ENCODE measurements around the gene UCMA.

The UCMA gene

GRCh38 chr10:13191362-13191761 is 42.8 kb downstream of the UCMA start:
- Histone ChIP-seq H3K27me3 (replicated peaks; ENCODE audit: control insufficient read depth, insufficient read depth, low read length, poor library complexity, severe bottlenecking) (no peaks in the 10 kb centered on the region), H3K36me3 (ENCODE audit: control insufficient read depth, insufficient read depth, low read length) (no peaks in the 10 kb centered on the region), H3K9me3 (ENCODE audit: control insufficient read depth, low read length) (no peaks in the 10 kb centered on the region)

GRCh38 chr10:13190816-13191215 is 43.4 kb downstream of the UCMA start:
- Histone ChIP-seq H3K9me3 (ENCODE audit: control insufficient read depth, low read length) (no peaks in the 10 kb centered on the region), H3K4me3 (ENCODE audit: insufficient read depth, low read depth, low read length, poor library complexity, severe bottlenecking) (no peak overlapping the region), H3K4me1 (ENCODE audit: control insufficient read depth, insufficient read depth, low read length, poor library complexity, severe bottlenecking) (no peaks in the 10 kb centered on the region), H3K27me3 (replicated peaks; ENCODE audit: control insufficient read depth, insufficient read depth, low read length, poor library complexity, severe bottlenecking) (no peaks in the 10 kb centered on the region), H3K27ac (ENCODE audit: insufficient read depth, low read length, poor library complexity, severe bottlenecking) (no peak overlapping the region), H3K36me3 (ENCODE audit: control insufficient read depth, insufficient read depth, low read length) (no peaks in the 10 kb centered on the region)
- DNase-seq, result no peak

More at GRCh38 chr10:13191362-13191761, 42.8 kb downstream of the UCMA start:
- H3K4me1 ChIP-seq (ENCODE audit: control insufficient read depth, insufficient read depth, low read length, poor library complexity, severe bottlenecking), result no peaks in the 10 kb centered on the region
- DNase-seq, result no peak
- H3K27ac ChIP-seq (ENCODE audit: insufficient read depth, low read length, poor library complexity, severe bottlenecking), result no peak overlapping the region
- H3K4me3 ChIP-seq (ENCODE audit: insufficient read depth, low read depth, low read length, poor library complexity, severe bottlenecking), result no peak overlapping the region

GRCh38 chr10:13189961-13190360 is 44.2 kb downstream of the UCMA start:
- no peak for DNase-seq
- Histone ChIP-seq H3K27ac (ENCODE audit: insufficient read depth, low read length, poor library complexity, severe bottlenecking) (no peak overlapping the region), H3K4me1 (ENCODE audit: control insufficient read depth, insufficient read depth, low read length, poor library complexity, severe bottlenecking) (no peaks in the 10 kb centered on the region), H3K36me3 (ENCODE audit: control insufficient read depth, insufficient read depth, low read length) (no peaks in the 10 kb centered on the region), H3K4me3 (ENCODE audit: insufficient read depth, low read depth, low read length, poor library complexity, severe bottlenecking) (no peak overlapping the region), H3K27me3 (replicated peaks; ENCODE audit: control insufficient read depth, insufficient read depth, low read length, poor library complexity, severe bottlenecking) (no peaks in the 10 kb centered on the region), H3K9me3 (ENCODE audit: control insufficient read depth, low read length) (no peaks in the 10 kb centered on the region)

- H3K4me3 ChIP-seq (ENCODE audit: insufficient read depth, low read depth, low read length, poor library complexity, severe bottlenecking), result no peak overlapping the region
- H3K36me3 ChIP-seq (ENCODE audit: control insufficient read depth, insufficient read depth, low read length), result no peaks in the 10 kb centered on the region
- no peaks in the 10 kb centered on the region for H3K9me3 ChIP-seq (ENCODE audit: control insufficient read depth, low read length)
- no peak for DNase-seq
- H3K27me3 ChIP-seq (replicated peaks; ENCODE audit: control insufficient read depth, insufficient read depth, low read length, poor library complexity, severe bottlenecking), result no peaks in the 10 kb centered on the region
- H3K4me1 ChIP-seq (ENCODE audit: control insufficient read depth, insufficient read depth, low read length, poor library complexity, severe bottlenecking), result no peaks in the 10 kb centered on the region
- H3K27ac ChIP-seq (ENCODE audit: insufficient read depth, low read length, poor library complexity, severe bottlenecking), result no peak overlapping the region
Observed at GRCh38 chr10:13188593-13188992, 45.6 kb downstream of the UCMA start.

- Histone ChIP-seq H3K4me1 (ENCODE audit: control insufficient read depth, insufficient read depth, low read length, poor library complexity, severe bottlenecking) (no peaks in the 10 kb centered on the region), H3K27me3 (replicated peaks; ENCODE audit: control insufficient read depth, insufficient read depth, low read length, poor library complexity, severe bottlenecking) (no peaks in the 10 kb centered on the region), H3K36me3 (ENCODE audit: control insufficient read depth, insufficient read depth, low read length) (no peaks in the 10 kb centered on the region), H3K27ac (ENCODE audit: insufficient read depth, low read length, poor library complexity, severe bottlenecking) (no peak overlapping the region), H3K4me3 (ENCODE audit: insufficient read depth, low read depth, low read length, poor library complexity, severe bottlenecking) (no peak overlapping the region), H3K9me3 (ENCODE audit: control insufficient read depth, low read length) (no peaks in the 10 kb centered on the region)
- DNase-seq, result no peak
Observed at GRCh38 chr10:13187135-13187534, 47.0 kb downstream of the UCMA start.

GRCh38 chr10:13184730-13185514 is 49.3 kb downstream of the UCMA start:
- Histone ChIP-seq H3K9me3 (ENCODE audit: control insufficient read depth, low read length) (no peaks in the 10 kb centered on the region), H3K4me1 (ENCODE audit: control insufficient read depth, insufficient read depth, low read length, poor library complexity, severe bottlenecking) (no peaks in the 10 kb centered on the region), H3K27ac (ENCODE audit: insufficient read depth, low read length, poor library complexity, severe bottlenecking) (no peak overlapping the region), H3K36me3 (ENCODE audit: control insufficient read depth, insufficient read depth, low read length) (no peaks in the 10 kb centered on the region), H3K4me3 (ENCODE audit: insufficient read depth, low read depth, low read length, poor library complexity, severe bottlenecking) (no peak overlapping the region), H3K27me3 (replicated peaks; ENCODE audit: control insufficient read depth, insufficient read depth, low read length, poor library complexity, severe bottlenecking) (no peaks in the 10 kb centered on the region)
- no peak for DNase-seq

- H3K27me3 ChIP-seq (replicated peaks; ENCODE audit: control insufficient read depth, insufficient read depth, low read length, poor library complexity, severe bottlenecking), result no peaks in the 10 kb centered on the region
- no peak for DNase-seq
- H3K36me3 ChIP-seq (ENCODE audit: control insufficient read depth, insufficient read depth, low read length), result no peaks in the 10 kb centered on the region
- no peaks in the 10 kb centered on the region for H3K4me1 ChIP-seq (ENCODE audit: control insufficient read depth, insufficient read depth, low read length, poor library complexity, severe bottlenecking)
- no peak overlapping the region for H3K4me3 ChIP-seq (ENCODE audit: insufficient read depth, low read depth, low read length, poor library complexity, severe bottlenecking)
- H3K27ac ChIP-seq (ENCODE audit: insufficient read depth, low read length, poor library complexity, severe bottlenecking), result no peak overlapping the region
- no peaks in the 10 kb centered on the region for H3K9me3 ChIP-seq (ENCODE audit: control insufficient read depth, low read length)
Observed at GRCh38 chr10:13184276-13184675, 49.9 kb downstream of the UCMA start.

GRCh38 chr10:13183625-13184024 is 50.5 kb downstream of the UCMA start:
- no peak for DNase-seq
- H3K27me3 ChIP-seq (replicated peaks; ENCODE audit: control insufficient read depth, insufficient read depth, low read length, poor library complexity, severe bottlenecking), result no peaks in the 10 kb centered on the region
- no peaks in the 10 kb centered on the region for H3K36me3 ChIP-seq (ENCODE audit: control insufficient read depth, insufficient read depth, low read length)
- no peak overlapping the region for H3K27ac ChIP-seq (ENCODE audit: insufficient read depth, low read length, poor library complexity, severe bottlenecking)
- H3K4me3 ChIP-seq (ENCODE audit: insufficient read depth, low read depth, low read length, poor library complexity, severe bottlenecking), result no peak overlapping the region
- H3K4me1 ChIP-seq (ENCODE audit: control insufficient read depth, insufficient read depth, low read length, poor library complexity, severe bottlenecking), result no peaks in the 10 kb centered on the region
- no peaks in the 10 kb centered on the region for H3K9me3 ChIP-seq (ENCODE audit: control insufficient read depth, low read length)

GRCh38 chr10:13182424-13182823 is 51.8 kb downstream of the UCMA start:
- no peaks in the 10 kb centered on the region for H3K27me3 ChIP-seq (replicated peaks; ENCODE audit: control insufficient read depth, insufficient read depth, low read length, poor library complexity, severe bottlenecking)
- H3K36me3 ChIP-seq (ENCODE audit: control insufficient read depth, insufficient read depth, low read length), result no peaks in the 10 kb centered on the region
- no peak overlapping the region for H3K27ac ChIP-seq (ENCODE audit: insufficient read depth, low read length, poor library complexity, severe bottlenecking)
- no peak overlapping the region for H3K4me3 ChIP-seq (ENCODE audit: insufficient read depth, low read depth, low read length, poor library complexity, severe bottlenecking)
- no peaks in the 10 kb centered on the region for H3K9me3 ChIP-seq (ENCODE audit: control insufficient read depth, low read length)
- no peak for DNase-seq
- no peaks in the 10 kb centered on the region for H3K4me1 ChIP-seq (ENCODE audit: control insufficient read depth, insufficient read depth, low read length, poor library complexity, severe bottlenecking)

- no peaks in the 10 kb centered on the region for H3K36me3 ChIP-seq (ENCODE audit: control insufficient read depth, insufficient read depth, low read length)
- DNase-seq, result no peak
Observed at GRCh38 chr10:13180788-13181187, 53.4 kb downstream of the UCMA start.

More at GRCh38 chr10:13180788-13181187, 53.4 kb downstream of the UCMA start:
- H3K4me3 ChIP-seq (ENCODE audit: insufficient read depth, low read depth, low read length, poor library complexity, severe bottlenecking), result no peak overlapping the region
- H3K4me1 ChIP-seq (ENCODE audit: control insufficient read depth, insufficient read depth, low read length, poor library complexity, severe bottlenecking), result no peaks in the 10 kb centered on the region
- no peaks in the 10 kb centered on the region for H3K27me3 ChIP-seq (replicated peaks; ENCODE audit: control insufficient read depth, insufficient read depth, low read length, poor library complexity, severe bottlenecking)
- no peak overlapping the region for H3K27ac ChIP-seq (ENCODE audit: insufficient read depth, low read length, poor library complexity, severe bottlenecking)
- H3K9me3 ChIP-seq (ENCODE audit: control insufficient read depth, low read length), result no peaks in the 10 kb centered on the region
